ENCODE data around the gene OR2A12.

The OR2A12 gene

GRCh38 chr7:144086730-144087129, 652 bp downstream of the OR2A12 start:
- no peak for DNase-seq (ENCODE audit: low read depth)
- in situ Hi-C loops (cut with HindIII; ENCODE audit: low sequenced_read_pairs) = no loop called here
- TF ChIP-seq CTCF (IDR thresholded peaks at IDR 0.05; ENCODE audit: low read depth, low read length, missing control alignments) = no peak
- no peak overlapping the region for H3K4me3 ChIP-seq (ENCODE audit: low read depth, low read length)

GRCh38 chr7:144087230-144087629, 1.2 kb downstream of the OR2A12 start:
- no peak for TF ChIP-seq CTCF (IDR thresholded peaks at IDR 0.05; ENCODE audit: low read depth, low read length, missing control alignments)
- in situ Hi-C loops (cut with HindIII; ENCODE audit: low sequenced_read_pairs) = no loop called here
- no peak overlapping the region for H3K4me3 ChIP-seq (ENCODE audit: low read depth, low read length)
- no peak for DNase-seq (ENCODE audit: low read depth)

- TF ChIP-seq CTCF (IDR thresholded peaks at IDR 0.05; ENCODE audit: low read depth, low read length, missing control alignments) = no peak
- no peak for DNase-seq (ENCODE audit: low read depth)
- no peak overlapping the region for H3K4me3 ChIP-seq (ENCODE audit: low read depth, low read length)
- in situ Hi-C loops (cut with HindIII; ENCODE audit: low sequenced_read_pairs) = no loop called here
Observed at GRCh38 chr7:144090667-144091066, 4.6 kb downstream of the OR2A12 start.

GRCh38 chr7:144098776-144099175, 12.7 kb downstream of the OR2A12 start:
- in situ Hi-C loops (cut with HindIII; ENCODE audit: low sequenced_read_pairs) = no loop called here
- H3K4me3 ChIP-seq (ENCODE audit: low read depth, low read length) = no peak overlapping the region
- DNase-seq (ENCODE audit: low read depth) = no peak
- no peak for TF ChIP-seq CTCF (IDR thresholded peaks at IDR 0.05; ENCODE audit: low read depth, low read length, missing control alignments)

GRCh38 chr7:144100607-144101006, 14.5 kb downstream of the OR2A12 start:
- DNase-seq (ENCODE audit: low read depth) = no peak
- H3K4me3 ChIP-seq (ENCODE audit: low read depth, low read length) = no peak overlapping the region
- in situ Hi-C loops (cut with HindIII; ENCODE audit: low sequenced_read_pairs) = no loop called here
- TF ChIP-seq CTCF (IDR thresholded peaks at IDR 0.05; ENCODE audit: low read depth, low read length, missing control alignments) = no peak

GRCh38 chr7:144102041-144102440, 16.0 kb downstream of the OR2A12 start:
- in situ Hi-C loops (cut with HindIII; ENCODE audit: low sequenced_read_pairs) = no loop called here
- no peak for TF ChIP-seq CTCF (IDR thresholded peaks at IDR 0.05; ENCODE audit: low read depth, low read length, missing control alignments)
- no peak overlapping the region for H3K4me3 ChIP-seq (ENCODE audit: low read depth, low read length)
- no peak for DNase-seq (ENCODE audit: low read depth)

- no peak for DNase-seq (ENCODE audit: low read depth)
- no peak for TF ChIP-seq CTCF (IDR thresholded peaks at IDR 0.05; ENCODE audit: low read depth, low read length, missing control alignments)
- in situ Hi-C loops (cut with HindIII; ENCODE audit: low sequenced_read_pairs) = no loop called here
- no peak overlapping the region for H3K4me3 ChIP-seq (ENCODE audit: low read depth, low read length)
Observed at GRCh38 chr7:144105211-144105610, 19.1 kb downstream of the OR2A12 start.

Measured in astrocyte of the cerebellum (primary cell).